CD4-positive, CD25-positive, alpha-beta regulatory T cell (primary cell): ENCODE measurements around the gene TRPV6. TPM values are rescaled to one million over a fixed set of nuclear protein-coding genes. Genes with fewer than 3 reads are reported as not detected.
A peak's percentile ranks its signal among the peaks of the same experiment; 100 is the strongest.

ENCODE experiments used
- ATAC-seq, 2 donors: fragments of 150-1000 bp; cut with Tn5 transposase; one replicate each; pipeline ENCODE4 v1.10.0; 2021; ENCODE audit warnings: low read depth in 2 of 2, moderate number of reproducible peaks in 2 of 2, moderate library complexity in 1 of 2
- DNase-seq, 3 donors: peaks; one replicate each; pipeline versions ENCODE4 v3.0.0 to v3.0.0-alpha.2; 2012 to 2022; ENCODE audit warnings: mixed read lengths in 1 of 3
- H3K27ac ChIP-seq: one replicate; pipeline ENCODE4 v1.7.0; 2013; ENCODE audit warnings: mild to moderate bottlenecking, low read length; ENCODE audit not compliant: insufficient read depth, poor library complexity, severe bottlenecking
- H3K27me3 ChIP-seq: one replicate; pipeline ENCODE4 v1.7.0; 2013; ENCODE audit warnings: low read length; ENCODE audit not compliant: control insufficient read depth, insufficient read depth
- H3K36me3 ChIP-seq: one replicate; pipeline ENCODE4 v1.7.0; 2013; ENCODE audit warnings: mild to moderate bottlenecking, low read length, moderate library complexity; ENCODE audit not compliant: control insufficient read depth, insufficient read depth
- H3K4me1 ChIP-seq: 2 replicates; pipeline ENCODE4 v1.7.0; 2013; ENCODE audit warnings: mild to moderate bottlenecking, low read length; ENCODE audit not compliant: insufficient read depth, control insufficient read depth, poor library complexity, severe bottlenecking
- H3K4me3 ChIP-seq: one replicate; pipeline ENCODE4 v1.7.0; 2013; ENCODE audit warnings: low read depth, mild to moderate bottlenecking, low read length, moderate library complexity
- H3K9me3 ChIP-seq, 2 experiments: 1 replicate in 1 of 2; 2 replicates in 1 of 2; pipeline ENCODE4 v1.7.0; 2013; ENCODE audit warnings: low read length in 2 of 2, mild to moderate bottlenecking in 1 of 2, moderate library complexity in 1 of 2; ENCODE audit not compliant: control insufficient read depth in 2 of 2
- H3K27ac Mint-ChIP-seq, 3 donors: one replicate each; pipeline ENCODE4 v1.8.0; 2020 to 2022; ENCODE audit warnings: mild to moderate bottlenecking in 3 of 3, mixed read lengths in 3 of 3, moderate library complexity in 2 of 3
- H3K27me3 Mint-ChIP-seq: one replicate; pipeline ENCODE4 v1.8.0; 2022; ENCODE audit warnings: mild to moderate bottlenecking, mixed read lengths
- H3K36me3 Mint-ChIP-seq: one replicate; pipeline ENCODE4 v1.8.0; 2020; ENCODE audit warnings: mixed read lengths
- H3K4me1 Mint-ChIP-seq, 4 donors: one replicate each; pipeline ENCODE4 v1.8.0; 2020 to 2022; ENCODE audit warnings: mixed read lengths in 4 of 4, mild to moderate bottlenecking in 1 of 4
- H3K4me3 Mint-ChIP-seq, 4 donors: one replicate each; pipeline ENCODE4 v1.8.0; 2020 to 2022; ENCODE audit warnings: mild to moderate bottlenecking in 4 of 4, mixed read lengths in 4 of 4, moderate library complexity in 3 of 4
- H3K9me3 Mint-ChIP-seq, 7 donors: one replicate each; pipeline ENCODE4 v1.8.0; 2020 to 2022; ENCODE audit warnings: mixed read lengths in 7 of 7, mild to moderate bottlenecking in 3 of 7, moderate library complexity in 2 of 7
- polyA plus RNA-seq, 4 donors: library from polyadenylated mRNA; unstranded; fragments of 300-500 nt; fragmentation: Illumina TruSeq; gene quantifications; one replicate each; pipeline ENCODE4 v1.2.3, GENCODE V29; 2021
- total RNA-seq: library from RNA; stranded (reverse); gene quantifications from one replicate; pipeline ENCODE4 v1.2.3, GENCODE V29; 2022

The TRPV6 gene
- total and polyA plus RNA-seq, 5 donors from 2014 or later = 0.17 to 0.30 TPM; not detected in 3

DNA sequence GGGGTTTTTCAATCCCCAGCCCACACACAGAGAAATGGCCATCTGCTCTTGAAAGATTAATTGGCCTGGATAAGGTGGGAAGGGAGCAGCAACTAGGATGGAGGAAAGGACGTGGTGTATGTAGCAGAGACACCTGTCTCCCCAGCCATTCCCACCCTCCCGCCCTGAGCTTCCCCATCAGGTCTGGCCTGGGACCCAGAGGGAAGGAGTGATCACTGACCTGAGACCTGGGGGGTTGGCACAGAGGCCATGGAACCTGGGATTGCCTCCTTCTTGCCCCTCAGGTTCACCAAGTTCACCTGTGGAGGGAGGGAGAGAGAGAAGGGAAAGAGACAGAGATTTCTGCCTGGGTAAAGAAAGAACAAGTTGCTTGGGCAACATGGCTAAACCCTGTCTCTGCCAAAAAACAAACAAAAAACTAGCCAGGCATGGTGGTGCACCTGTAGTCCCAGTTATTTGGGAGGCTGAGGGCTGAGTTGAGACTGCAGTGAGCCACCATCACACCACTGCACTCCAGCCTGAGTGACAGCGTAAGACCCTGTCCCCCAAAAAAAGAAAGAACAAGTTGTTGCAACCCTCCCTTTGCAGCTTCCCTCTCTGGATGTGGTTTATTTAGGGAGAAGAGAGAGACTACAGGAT lies 11.3 kb upstream of the TRPV6 start:
- Mint-ChIP-seq H3K36me3 (no peaks in the 10 kb centered on the region), H3K27ac (no peak overlapping the region), H3K9me3 (peaks cover 0 to 2% (median 0%) of the 10 kb centered on the region in 7 donors), H3K4me1 (no peaks in the 10 kb centered on the region), H3K27me3 (peaks cover 27% of the 10 kb centered on the region), H3K4me3 (no peak overlapping the region)
- H3K9me3 ChIP-seq = no peaks in the 10 kb centered on the region
- H3K27ac ChIP-seq = no peak overlapping the region
- H3K36me3 ChIP-seq = no peaks in the 10 kb centered on the region
- H3K4me1 ChIP-seq = no peaks in the 10 kb centered on the region
- H3K27me3 ChIP-seq = no peaks in the 10 kb centered on the region
- DNase-seq (no peak), ATAC-seq (no peak)
- no peak overlapping the region for H3K4me3 ChIP-seq

DNA sequence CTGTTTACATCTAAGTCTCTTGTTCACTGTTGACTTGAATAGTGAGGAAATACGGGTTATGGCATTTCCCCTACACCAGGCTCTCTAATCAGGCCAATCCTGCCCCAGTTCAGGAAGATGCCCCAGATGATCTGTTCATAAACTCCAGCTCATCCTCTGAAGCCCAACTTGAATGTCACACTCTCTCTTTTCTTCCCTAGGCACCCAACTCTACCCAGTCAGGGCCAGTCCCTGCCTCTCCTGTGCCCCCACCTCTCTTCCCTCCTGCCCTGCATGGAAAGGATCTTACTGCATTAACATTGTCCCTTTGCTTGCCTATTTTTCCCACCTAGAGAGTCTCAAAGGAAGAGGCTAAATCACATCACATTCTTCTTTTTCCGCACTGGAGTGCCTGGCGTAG lies 10.6 kb upstream of the TRPV6 start:
- H3K4me1 Mint-ChIP-seq = no peaks in the 10 kb centered on the region
- DNase-seq = no peak
- H3K36me3 Mint-ChIP-seq = no peaks in the 10 kb centered on the region
- no peak overlapping the region for H3K4me3 Mint-ChIP-seq
- Histone ChIP-seq H3K27me3 (no peaks in the 10 kb centered on the region), H3K27ac (no peak overlapping the region), H3K4me3 (no peak overlapping the region), H3K36me3 (no peaks in the 10 kb centered on the region), H3K9me3 (no peaks in the 10 kb centered on the region), H3K4me1 (no peaks in the 10 kb centered on the region)
- H3K9me3 Mint-ChIP-seq = peaks cover 0 to 1% (median 0%) of the 10 kb centered on the region in 7 donors
- ATAC-seq = no peak
- H3K27ac Mint-ChIP-seq = peak overlapping the region in 1 of 3 donors; percentile 63
- H3K27me3 Mint-ChIP-seq = peaks cover 24% of the 10 kb centered on the region

DNA sequence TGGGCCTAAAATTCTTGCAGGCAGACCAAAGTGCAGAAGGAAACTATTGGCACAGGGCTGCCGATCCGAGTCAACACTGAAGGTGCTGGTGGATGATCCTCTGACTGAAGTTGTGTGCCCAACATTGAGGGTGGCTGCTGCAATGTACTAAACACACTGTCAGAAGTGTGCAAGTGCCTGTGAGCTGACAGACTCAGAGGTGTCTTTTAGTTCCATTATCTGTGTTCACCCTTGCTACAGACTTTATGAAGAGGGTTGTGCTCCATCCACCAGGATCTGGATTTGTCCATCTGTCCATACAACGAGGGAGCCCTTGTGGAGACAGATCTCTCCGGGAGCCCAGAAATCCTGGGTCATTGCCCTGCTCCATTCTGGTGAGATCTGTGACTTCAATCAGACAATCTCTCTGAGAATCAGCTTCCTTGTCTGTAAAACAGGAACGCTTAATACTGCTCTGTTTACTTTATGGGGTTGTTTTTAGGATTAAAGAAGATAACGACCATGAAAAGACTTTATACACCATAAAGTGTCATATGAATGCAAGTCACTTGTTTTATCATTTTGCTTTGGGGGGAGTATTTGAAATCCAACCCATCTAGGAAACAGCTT lies 9.5 kb upstream of the TRPV6 start:
- peaks cover 20% of the 10 kb centered on the region for H3K27me3 Mint-ChIP-seq
- ATAC-seq = no peak
- Histone ChIP-seq H3K4me3 (no peak overlapping the region), H3K27me3 (no peaks in the 10 kb centered on the region), H3K9me3 (no peaks in the 10 kb centered on the region), H3K36me3 (no peaks in the 10 kb centered on the region), H3K27ac (no peak overlapping the region), H3K4me1 (no peaks in the 10 kb centered on the region)
- no peaks in the 10 kb centered on the region for H3K36me3 Mint-ChIP-seq
- H3K4me3 Mint-ChIP-seq = no peak overlapping the region
- DNase-seq = no peak
- peaks cover 0 to 1% (median 0%) of the 10 kb centered on the region in 7 donors for H3K9me3 Mint-ChIP-seq
- no peaks in the 10 kb centered on the region for H3K4me1 Mint-ChIP-seq
- no peak overlapping the region for H3K27ac Mint-ChIP-seq

DNA sequence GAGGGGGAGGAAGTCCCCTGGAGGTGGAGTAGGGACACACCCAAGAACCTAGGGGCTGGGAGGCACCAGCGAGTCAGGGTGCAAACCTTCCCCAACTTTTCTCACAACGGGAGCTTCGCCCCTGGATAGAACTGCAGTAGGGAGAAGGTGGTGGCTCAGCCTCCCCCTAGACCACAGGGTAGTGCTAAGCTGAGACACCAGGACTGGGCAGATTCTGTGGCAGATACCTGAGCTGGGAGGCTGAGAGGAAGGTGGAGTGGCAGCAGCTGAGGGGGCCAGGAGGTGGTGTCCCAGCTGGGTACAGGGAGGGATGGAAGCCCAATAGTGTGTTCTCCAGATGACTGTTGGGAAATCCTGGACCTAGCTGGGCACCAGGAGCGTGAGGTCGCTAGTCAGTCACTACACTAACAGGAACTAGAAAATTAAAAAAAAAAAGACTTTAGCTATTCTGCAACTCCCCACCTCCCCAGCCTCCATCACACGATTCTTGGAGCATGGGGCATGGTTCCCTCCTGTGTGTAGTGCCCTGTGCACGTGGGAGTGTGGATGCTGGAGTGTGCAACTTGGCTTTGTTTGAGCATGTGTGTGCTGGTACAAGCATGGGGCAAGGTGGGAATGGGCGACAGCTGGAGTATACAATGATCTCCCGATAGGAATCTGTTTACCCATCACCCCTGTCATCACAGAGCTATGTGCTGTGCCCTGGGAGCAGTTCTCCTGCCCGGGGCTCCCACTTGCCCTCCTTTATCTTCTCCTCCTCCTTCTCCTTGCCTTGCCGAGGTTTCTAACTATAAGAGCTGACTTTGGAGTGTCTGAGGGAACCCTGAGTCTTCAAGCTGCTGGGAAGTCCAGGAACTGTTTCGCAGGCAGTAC lies 8.8 kb upstream of the TRPV6 start:
- no peak overlapping the region for H3K27ac ChIP-seq
- Mint-ChIP-seq H3K4me1 (no peaks in the 10 kb centered on the region), H3K36me3 (no peaks in the 10 kb centered on the region), H3K4me3 (no peak overlapping the region), H3K27me3 (peaks cover 20% of the 10 kb centered on the region), H3K9me3 (peaks cover 0 to 1% (median 0%) of the 10 kb centered on the region in 7 donors), H3K27ac (no peak overlapping the region)
- no peak for ATAC-seq
- H3K9me3 ChIP-seq = no peaks in the 10 kb centered on the region
- no peaks in the 10 kb centered on the region for H3K4me1 ChIP-seq
- DNase-seq = no peak
- no peak overlapping the region for H3K4me3 ChIP-seq
- H3K27me3 ChIP-seq = no peaks in the 10 kb centered on the region
- no peaks in the 10 kb centered on the region for H3K36me3 ChIP-seq

DNA sequence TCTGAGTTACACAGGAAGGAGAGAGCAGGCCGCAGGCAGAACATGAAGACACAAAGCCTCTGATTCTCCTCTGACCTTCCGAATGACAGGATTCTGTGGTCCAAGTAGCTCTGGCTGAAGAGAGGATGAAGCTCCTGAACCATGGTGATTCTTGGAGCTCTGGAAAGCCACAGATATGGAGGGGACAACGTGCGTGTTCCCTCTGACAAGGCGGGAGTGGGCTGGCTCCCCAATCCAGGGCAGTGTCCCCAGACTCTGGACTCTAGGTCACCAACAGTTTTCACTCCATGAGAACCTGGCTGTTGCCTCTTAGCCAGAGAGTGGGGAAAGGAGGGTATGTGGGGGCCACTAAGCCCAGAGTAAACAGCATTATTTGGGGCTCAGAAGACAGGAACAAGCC lies 7.4 kb upstream of the TRPV6 start:
- DNase-seq (no peak), ATAC-seq (no peak)
- no peaks in the 10 kb centered on the region for H3K4me1 ChIP-seq
- no peaks in the 10 kb centered on the region for H3K9me3 ChIP-seq
- no peaks in the 10 kb centered on the region for H3K36me3 ChIP-seq
- H3K27me3 ChIP-seq = no peaks in the 10 kb centered on the region
- H3K27ac ChIP-seq = no peak overlapping the region
- Mint-ChIP-seq H3K4me3 (no peak overlapping the region), H3K36me3 (no peaks in the 10 kb centered on the region), H3K27me3 (peaks cover 15% of the 10 kb centered on the region), H3K9me3 (peaks cover 0 to 2% (median 0%) of the 10 kb centered on the region in 7 donors), H3K27ac (peak overlapping the region in 1 of 3 donors; percentile 23), H3K4me1 (no peaks in the 10 kb centered on the region)
- no peak overlapping the region for H3K4me3 ChIP-seq

DNA sequence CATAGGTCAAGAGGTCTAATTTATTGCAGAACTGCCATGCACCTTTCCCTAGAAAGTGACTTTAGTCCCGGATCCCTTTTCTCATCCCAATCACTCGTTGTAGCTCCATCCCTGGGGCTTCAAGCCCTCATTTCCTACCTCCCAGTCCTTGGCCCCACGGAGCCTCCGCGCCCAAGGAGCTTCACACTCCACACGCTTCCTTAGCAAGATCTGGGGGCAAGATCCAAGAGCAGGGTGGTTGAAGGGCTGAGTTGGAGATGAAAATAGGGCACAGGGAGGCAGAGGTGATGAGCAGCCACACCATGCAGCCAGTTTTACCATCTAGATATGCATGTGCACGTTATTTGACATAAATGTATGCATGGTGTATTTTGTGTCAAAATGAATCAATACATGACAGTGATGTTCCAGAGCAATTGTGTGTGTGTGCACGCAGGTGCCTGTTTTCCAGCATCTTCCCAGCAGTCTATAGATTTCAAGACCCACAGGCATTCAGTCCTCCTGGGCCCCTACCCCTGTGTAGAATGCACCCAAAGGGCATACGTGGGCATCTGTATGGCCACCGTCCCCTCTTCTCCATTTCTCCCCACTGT lies 6.0 kb upstream of the TRPV6 start:
- H3K4me3 ChIP-seq = no peak overlapping the region
- no peaks in the 10 kb centered on the region for H3K36me3 Mint-ChIP-seq
- no peaks in the 10 kb centered on the region for H3K36me3 ChIP-seq
- no peak overlapping the region for H3K4me3 Mint-ChIP-seq
- no peaks in the 10 kb centered on the region for H3K27me3 ChIP-seq
- peak overlapping the region in 1 of 3 donors; percentile 73 for H3K27ac Mint-ChIP-seq
- DNase-seq (no peak), ATAC-seq (no peak)
- no peaks in the 10 kb centered on the region for H3K4me1 Mint-ChIP-seq
- H3K27ac ChIP-seq = no peak overlapping the region
- H3K27me3 Mint-ChIP-seq = peaks cover 14% of the 10 kb centered on the region
- peaks cover 0 to 4% (median 0%) of the 10 kb centered on the region in 7 donors for H3K9me3 Mint-ChIP-seq
- H3K9me3 ChIP-seq = no peaks in the 10 kb centered on the region
- no peaks in the 10 kb centered on the region for H3K4me1 ChIP-seq

DNA sequence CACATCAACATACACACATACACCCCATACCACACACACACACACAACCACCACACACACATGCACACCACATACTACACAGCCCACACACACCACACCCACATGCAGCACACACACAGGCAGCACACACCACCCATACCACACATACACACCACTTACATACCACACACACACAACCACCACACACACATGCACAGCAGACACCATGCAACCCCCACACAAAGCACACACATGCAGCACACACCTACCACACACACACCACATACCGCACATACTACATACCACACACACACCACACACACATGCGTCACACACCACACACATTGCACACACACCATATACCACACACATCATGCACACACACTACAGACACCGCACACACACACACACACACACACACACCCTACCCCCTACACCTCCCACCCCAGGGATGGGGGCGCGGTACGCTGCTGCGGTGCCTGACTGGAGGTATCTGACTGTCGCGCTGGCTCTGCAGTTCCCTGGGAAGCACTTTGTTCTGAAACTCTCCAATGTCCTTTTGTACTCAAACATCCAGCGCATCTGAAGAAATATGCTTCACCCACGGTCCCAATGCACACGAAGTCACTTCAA lies 5.4 kb upstream of the TRPV6 start:
- H3K9me3 ChIP-seq = no peaks in the 10 kb centered on the region
- Mint-ChIP-seq H3K27ac (no peak overlapping the region), H3K4me1 (no peaks in the 10 kb centered on the region), H3K27me3 (peaks cover 10% of the 10 kb centered on the region), H3K36me3 (no peaks in the 10 kb centered on the region), H3K4me3 (no peak overlapping the region), H3K9me3 (peaks cover 0 to 4% (median 0%) of the 10 kb centered on the region in 7 donors)
- no peak for DNase-seq
- H3K4me3 ChIP-seq = no peak overlapping the region
- H3K27ac ChIP-seq = no peak overlapping the region
- no peaks in the 10 kb centered on the region for H3K4me1 ChIP-seq
- H3K36me3 ChIP-seq = no peaks in the 10 kb centered on the region
- no peak for ATAC-seq
- H3K27me3 ChIP-seq = no peaks in the 10 kb centered on the region
